GM18951 (cell line): ENCODE results near the gene MARCHF6.

Experiments
- POLR2A ChIP-seq: IDR thresholded peaks from 4 replicates; pipeline ENCODE4 v1.6.1; 2011; ENCODE audit warnings: mild to moderate bottlenecking; ENCODE audit not compliant: insufficient read length, insufficient read depth; ENCODE audit errors: extremely low read depth
- in situ Hi-C: fragments of 300-500 bp; cut with MboI; formaldehyde crosslinking; loops from one replicate; pipeline ENCODE4 v1.12.0; 2022; ENCODE audit warnings: low sequenced_read_pairs, mixed read lengths, inconsistent platforms; ENCODE audit not compliant: unreplicated experiment

Gene MARCHF6

DNA sequence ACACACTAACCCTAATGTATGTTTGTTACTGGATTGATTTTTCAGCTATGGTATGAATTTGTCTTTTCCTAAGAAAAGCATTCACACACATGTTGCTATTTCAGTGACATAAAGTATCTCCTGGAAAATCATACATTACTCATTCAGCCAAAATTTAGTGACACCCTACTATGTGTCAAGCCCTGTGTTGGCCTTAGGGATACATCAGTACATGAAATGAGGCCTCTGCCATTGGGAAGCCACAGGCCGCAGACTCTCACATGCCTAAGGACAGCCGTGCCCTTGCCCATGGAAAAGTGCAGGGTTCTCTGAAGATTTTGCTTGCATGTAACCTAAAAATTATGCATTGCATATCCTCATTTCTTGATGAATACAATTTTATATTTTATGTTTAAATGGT, 5.2 kb upstream of the MARCHF6 start:
- in situ Hi-C loops: no loop called here
- TF ChIP-seq POLR2A: no peak

GRCh38 chr5:10351199-10351905, 2.1 kb upstream of the MARCHF6 start:
- in situ Hi-C loops: no loop called here
- TF ChIP-seq POLR2A: no peak

DNA sequence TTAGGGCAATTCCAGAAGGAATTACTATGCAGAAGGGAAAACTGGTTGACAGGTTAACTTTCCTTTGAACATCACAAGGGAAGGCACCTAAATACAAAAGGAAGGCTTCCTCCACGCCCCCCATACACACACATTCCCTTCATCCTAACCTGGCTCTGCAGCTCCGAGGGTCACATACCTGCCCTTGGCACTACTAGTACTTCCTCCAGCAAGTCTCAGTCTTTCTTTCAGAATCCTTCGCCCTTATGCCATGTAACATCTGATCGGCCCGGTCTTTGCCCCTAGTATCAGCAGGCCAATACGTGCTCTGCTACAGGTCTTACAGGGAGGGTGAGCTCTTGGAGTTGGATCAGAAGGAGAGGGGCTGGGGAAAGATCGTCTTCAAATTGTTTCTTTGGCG, 1.6 kb upstream of the MARCHF6 start:
- in situ Hi-C loops: no loop called here
- TF ChIP-seq POLR2A: no peak

DNA sequence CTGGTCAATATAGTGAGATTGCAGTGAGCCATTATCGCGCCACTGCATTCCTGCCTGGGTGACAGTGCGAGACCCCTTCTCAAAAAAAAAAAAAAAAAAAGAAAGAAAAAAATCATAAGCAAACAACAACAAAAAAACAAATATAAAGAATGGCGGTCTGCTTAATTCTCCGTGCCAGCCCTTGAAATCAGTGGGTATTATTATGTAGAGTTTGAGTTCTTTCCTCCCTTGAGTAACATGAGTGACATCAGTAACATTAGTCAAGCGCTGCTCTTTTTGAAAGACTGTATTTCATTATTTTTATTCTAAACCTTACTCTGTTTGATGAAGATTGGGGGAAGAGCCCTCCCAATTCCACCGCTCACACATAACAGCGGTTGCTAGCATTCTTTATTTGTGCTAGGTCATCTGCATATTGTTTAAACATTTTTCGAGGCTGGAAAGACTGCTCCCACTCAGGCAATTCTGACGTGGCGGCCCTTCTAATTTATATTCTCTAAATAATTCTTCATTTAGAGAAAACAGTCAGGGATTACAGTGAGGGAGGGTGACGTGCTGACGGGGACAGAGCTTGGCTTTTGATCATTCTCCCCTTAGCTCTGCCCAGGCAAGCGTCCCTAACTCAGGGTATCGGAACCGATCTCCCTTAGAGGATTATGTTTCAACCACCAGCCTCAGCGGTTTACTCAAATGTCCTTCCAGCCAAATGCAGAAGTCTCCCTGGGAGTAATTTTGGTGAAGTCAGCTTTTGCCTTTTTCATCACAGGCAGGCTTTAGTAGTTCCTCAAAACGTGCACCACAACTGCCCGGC, 860 bp upstream of the MARCHF6 start:
- in situ Hi-C loops: no loop called here
- no peak for TF ChIP-seq POLR2A

DNA sequence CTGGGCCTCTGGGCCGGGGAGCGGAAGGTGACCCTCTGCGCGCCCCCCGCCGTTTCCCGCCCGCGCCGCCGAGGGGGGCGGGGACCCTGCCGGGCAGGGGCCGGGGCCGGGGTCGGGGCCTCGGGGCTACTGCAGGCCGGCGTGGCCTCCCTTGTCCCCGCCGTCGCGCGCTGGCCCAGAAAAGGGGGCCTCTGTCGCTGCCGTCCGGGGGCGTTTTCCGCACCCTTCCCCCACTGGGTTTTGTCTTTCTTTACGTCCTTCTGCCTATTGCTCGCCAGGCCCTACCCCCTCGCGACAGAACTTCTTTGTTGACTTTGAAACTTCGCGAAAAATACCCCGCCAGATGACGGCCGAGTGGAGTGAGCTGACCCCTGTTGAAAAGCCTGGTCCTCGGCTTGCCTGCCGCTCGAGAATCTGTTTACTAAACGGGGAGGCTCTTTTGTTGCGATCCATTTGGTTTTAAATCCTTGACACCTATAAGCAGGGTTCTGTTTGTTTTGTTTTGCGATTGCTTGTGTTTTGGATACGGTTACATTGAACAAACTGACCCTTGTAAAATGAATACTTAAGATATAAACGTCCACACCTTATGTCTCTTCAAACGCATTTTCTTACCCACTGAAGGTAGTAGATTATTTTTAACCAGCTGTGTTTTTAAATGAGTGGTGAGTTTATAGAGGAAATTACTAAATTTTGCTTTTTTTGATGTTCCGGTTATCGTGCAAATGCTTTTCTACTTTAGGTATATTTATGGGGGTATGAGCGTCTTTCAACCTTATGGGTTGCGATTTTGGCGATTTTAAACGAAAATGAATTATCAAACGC, 765 bp downstream of the MARCHF6 start:
- in situ Hi-C loops: no loop called here

DNA sequence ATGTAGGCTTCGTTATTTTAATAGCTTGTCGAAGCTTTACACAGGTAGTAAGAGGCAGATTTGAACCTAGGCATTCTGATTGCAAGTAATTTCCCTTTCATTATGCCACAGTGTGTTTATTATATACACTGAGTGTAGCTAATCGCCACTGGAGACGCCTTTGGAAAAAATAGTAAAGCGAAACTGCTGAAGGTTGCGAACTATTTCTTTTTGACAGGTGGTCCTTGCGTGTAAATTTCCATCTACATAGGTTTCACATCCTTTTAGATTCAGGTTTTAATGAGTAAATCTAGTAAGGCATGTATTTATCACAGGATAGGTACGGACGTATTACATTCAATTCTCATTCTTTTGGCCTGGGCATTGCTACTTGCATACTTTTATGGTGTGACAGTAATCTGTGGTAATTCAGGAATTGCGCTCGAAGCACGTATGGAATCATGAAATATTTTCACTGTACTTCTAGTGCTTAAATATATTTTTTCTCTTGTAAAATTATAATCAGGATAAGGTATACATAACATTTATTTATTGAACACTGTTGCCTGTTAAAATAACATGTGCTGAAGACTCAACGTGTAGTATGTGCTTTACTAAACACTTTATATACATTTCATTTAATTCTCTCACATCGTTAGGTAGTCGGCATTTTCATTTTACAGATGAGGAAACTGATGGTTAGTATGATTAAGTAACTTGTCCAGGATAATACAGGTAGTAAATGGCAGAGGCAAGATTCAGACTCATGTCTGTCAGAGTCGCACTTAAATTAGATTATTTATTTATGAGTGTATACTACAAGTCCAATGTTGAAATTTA, 1.8 kb downstream of the MARCHF6 start:
- no peak for TF ChIP-seq POLR2A
- in situ Hi-C loops: no loop called here

More for the DNA sequence above, 765 bp downstream of the MARCHF6 start:
- TF ChIP-seq POLR2A: no peak

- TF ChIP-seq POLR2A: no peak
- in situ Hi-C loops: no loop called here
Measured at GRCh38 chr5:10358999-10359398, 5.5 kb downstream of the MARCHF6 start.

- in situ Hi-C loops: no loop called here
- no peak for TF ChIP-seq POLR2A
Measured at GRCh38 chr5:10360686-10361085, 7.2 kb downstream of the MARCHF6 start.

DNA sequence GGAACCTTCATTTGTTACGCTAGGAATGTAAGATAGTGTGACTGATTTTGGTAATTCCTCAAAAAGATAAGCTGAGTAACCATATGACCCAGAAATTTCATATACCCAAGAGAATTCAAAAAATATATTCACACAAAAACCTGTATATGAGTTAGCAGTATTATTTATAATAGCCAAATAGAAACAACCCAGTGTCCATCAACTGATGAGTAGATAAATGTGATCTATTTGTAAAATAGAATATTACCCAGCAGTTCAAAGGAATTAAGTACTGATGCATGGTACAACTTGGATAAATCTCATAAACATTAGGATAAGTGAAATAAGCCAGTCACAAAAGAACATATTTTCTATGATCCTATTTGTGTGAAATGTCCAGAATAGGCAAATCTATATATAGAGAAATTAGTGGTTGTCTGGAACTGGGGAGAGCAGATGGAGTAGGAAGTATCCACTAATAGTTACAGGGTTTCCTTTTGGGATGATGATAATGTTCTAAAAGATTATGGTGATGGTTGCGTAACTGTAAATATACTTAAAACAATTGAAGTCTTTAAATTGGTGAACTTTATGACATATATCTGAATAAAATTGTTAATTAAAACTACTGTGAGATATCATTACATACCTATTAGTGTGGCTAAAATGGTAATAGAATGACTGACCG, 10.2 kb downstream of the MARCHF6 start:
- TF ChIP-seq POLR2A: no peak
- in situ Hi-C loops: no loop called here

DNA sequence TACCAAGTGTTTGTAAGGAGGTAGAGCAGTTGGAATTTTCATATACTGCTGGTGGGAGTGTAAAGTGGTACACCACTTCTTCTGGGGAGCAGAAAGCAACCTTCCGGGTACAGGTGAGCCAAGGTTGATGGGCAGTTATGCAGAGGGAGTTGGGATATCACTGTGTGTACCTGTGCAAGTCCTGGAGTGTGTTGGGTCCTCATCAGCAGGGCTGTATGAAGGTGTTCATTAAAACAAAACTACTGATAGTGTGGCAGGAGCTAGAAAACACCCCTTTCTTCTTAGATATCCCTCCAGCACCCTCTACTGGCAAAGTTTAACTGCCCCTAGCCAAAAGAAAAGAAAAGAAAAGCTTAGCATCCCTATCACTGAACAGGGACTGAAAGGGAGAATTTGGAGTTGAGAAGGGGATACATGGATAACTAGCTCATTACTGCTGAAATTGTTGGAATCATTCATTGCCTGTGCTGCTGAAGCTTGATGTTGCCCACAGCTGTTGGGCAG, 10.7 kb downstream of the MARCHF6 start:
- TF ChIP-seq POLR2A: no peak
- in situ Hi-C loops: no loop called here

- in situ Hi-C loops: no loop called here
- no peak for TF ChIP-seq POLR2A
Measured at GRCh38 chr5:10365782-10366181, 12.3 kb downstream of the MARCHF6 start.

DNA sequence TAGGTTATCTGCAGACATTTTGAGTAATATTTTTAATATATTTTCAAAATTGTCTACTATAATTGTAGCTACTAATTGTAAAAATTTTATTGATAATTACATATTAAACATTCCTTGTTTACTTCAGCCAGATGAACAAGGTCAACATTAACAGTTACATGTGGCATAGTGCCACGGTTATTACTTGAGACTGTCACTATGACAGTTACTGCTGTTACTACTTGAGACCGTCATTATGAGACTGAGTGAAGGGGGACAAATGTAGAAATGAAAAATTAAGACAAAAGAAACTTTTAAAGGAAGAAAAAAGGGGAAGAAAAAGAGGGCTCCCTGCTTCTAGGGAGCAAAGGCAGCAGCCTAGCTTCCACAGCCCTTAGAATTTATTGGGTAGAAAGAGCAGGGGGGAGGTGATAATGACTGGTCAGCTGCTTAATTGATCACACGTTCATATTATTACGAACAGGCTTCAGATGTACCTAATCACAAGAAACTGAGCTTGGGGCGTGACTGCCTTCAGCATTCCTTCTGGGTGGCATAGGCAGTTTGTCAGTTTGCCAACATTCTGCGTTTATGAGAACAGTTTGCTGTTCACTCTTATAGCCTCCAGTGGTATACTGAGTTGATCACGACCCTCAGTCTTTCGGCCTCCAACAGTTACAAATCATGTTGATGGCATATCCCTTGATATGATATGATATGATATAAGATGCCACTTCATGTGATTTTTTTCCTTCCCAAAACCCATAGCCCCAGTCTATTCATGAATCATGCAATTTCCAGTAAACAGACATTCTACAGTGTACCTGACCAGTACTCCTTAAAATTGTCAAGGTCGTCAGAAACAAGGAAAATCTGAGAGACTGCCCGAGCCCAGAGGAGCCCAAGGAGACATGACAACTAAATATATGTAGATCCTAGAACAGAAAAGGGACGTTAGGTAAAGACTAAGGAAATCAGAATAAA, 13.1 kb downstream of the MARCHF6 start:
- in situ Hi-C loops: no loop called here
- TF ChIP-seq POLR2A: no peak
